Liver (tissue), 9 donors: ENCODE data around the gene NDRG4. TPM values are rescaled to one million over a fixed set of nuclear protein-coding genes. Genes with fewer than 3 reads are reported as not detected.

Experiments used
- DNase-seq: peaks from one replicate; pipeline ENCODE4 v3.0.0-alpha.2; 2017; ENCODE audit warnings: low spot score
- H3K27ac ChIP-seq, 2 donors: one replicate each; pipeline ENCODE4 v1.7.0; 2013; ENCODE audit warnings: inconsistent platforms in 2 of 2, low read length in 2 of 2, control low read depth in 1 of 2, low read depth in 1 of 2, mild to moderate bottlenecking in 1 of 2
- H3K27me3 ChIP-seq, 4 donors: one replicate each; pipeline versions ENCODE4 v1.6.1 to v1.7.0; 2013; ENCODE audit warnings: low read length in 3 of 4, inconsistent platforms in 1 of 4, mild to moderate bottlenecking in 1 of 4, moderate library complexity in 1 of 4; ENCODE audit not compliant: control insufficient read depth in 4 of 4, insufficient read depth in 4 of 4
- H3K36me3 ChIP-seq, 4 donors: one replicate each; pipeline versions ENCODE4 v1.6.1 to v1.7.0; 2013; ENCODE audit warnings: low read length in 3 of 4, mild to moderate bottlenecking in 3 of 4, low read depth in 1 of 4, moderate library complexity in 1 of 4; ENCODE audit not compliant: control insufficient read depth in 4 of 4, insufficient read depth in 3 of 4
- H3K4me1 ChIP-seq, 4 donors: one replicate each; pipeline versions ENCODE4 v1.6.1 to v1.7.0; 2013; ENCODE audit warnings: low read length in 3 of 4, mild to moderate bottlenecking in 3 of 4, moderate library complexity in 1 of 4; ENCODE audit not compliant: control insufficient read depth in 4 of 4, insufficient read depth in 4 of 4
- H3K4me3 ChIP-seq, 3 donors: one replicate each; pipeline versions ENCODE4 v1.6.1 to v1.7.0; 2013; ENCODE audit warnings: low read length in 3 of 3, control low read depth in 1 of 3, low read depth in 1 of 3, mild to moderate bottlenecking in 1 of 3
- H3K9ac ChIP-seq, 2 donors: one replicate each; pipeline ENCODE4 v1.7.0; 2013; ENCODE audit warnings: low read length in 2 of 2, mild to moderate bottlenecking in 2 of 2, moderate library complexity in 2 of 2, control low read depth in 1 of 2, low read depth in 1 of 2
- H3K9me3 ChIP-seq, 4 donors: one replicate each; pipeline versions ENCODE4 v1.6.1 to v1.7.0; 2013; ENCODE audit warnings: low read length in 3 of 4; ENCODE audit not compliant: control insufficient read depth in 4 of 4
- CTCF ChIP-seq: fragments of 150-350 bp; IDR thresholded peaks from 2 replicates; pipeline ENCODE4 v1.5.1; 2017; ENCODE audit warnings: improper control_type of control experiment, low read depth, low read length; ENCODE audit not compliant: missing input control
- EGR1 ChIP-seq, 2 donors: IDR thresholded peaks; 2 replicates each; pipeline ENCODE4 v1.6.1; 2016 to 2018; ENCODE audit warnings: antibody characterized with exemption in 2 of 2, low read depth in 2 of 2
- FOXA1 ChIP-seq: IDR thresholded peaks from 2 replicates; pipeline ENCODE4 v1.6.1; 2016; ENCODE audit warnings: antibody characterized with exemption
- FOXA2 ChIP-seq: IDR thresholded peaks from 2 replicates; pipeline ENCODE4 v1.6.1; 2016; ENCODE audit warnings: antibody characterized with exemption
- GABPA ChIP-seq, 2 donors: IDR thresholded peaks in 1 of 2; conservative IDR thresholded peaks in 1 of 2; 2 replicates each; pipeline ENCODE4 v1.6.1; 2016; ENCODE audit warnings: antibody characterized with exemption in 2 of 2, mild to moderate bottlenecking in 1 of 2, moderate library complexity in 1 of 2
- HNF4A ChIP-seq, 2 donors: conservative IDR thresholded peaks; 2 replicates each; pipeline ENCODE4 v1.6.1; 2016; ENCODE audit warnings: antibody characterized with exemption in 2 of 2, mild to moderate bottlenecking in 2 of 2
- HNF4G ChIP-seq: IDR thresholded peaks from 2 replicates; pipeline ENCODE4 v1.6.1; 2016; ENCODE audit warnings: antibody characterized with exemption
- JUND ChIP-seq, 2 donors: IDR thresholded peaks; 2 replicates each; pipeline ENCODE4 v1.6.1; 2016; ENCODE audit warnings: antibody characterized with exemption in 2 of 2
- NR2F2 ChIP-seq: IDR thresholded peaks from 2 replicates; pipeline ENCODE4 v1.6.1; 2016; ENCODE audit warnings: antibody characterized with exemption
- RAD21 ChIP-seq, 2 donors: IDR thresholded peaks; 2 replicates each; pipeline ENCODE4 v1.6.1; 2016; ENCODE audit warnings: antibody characterized with exemption in 2 of 2, mild to moderate bottlenecking in 2 of 2
- REST ChIP-seq: IDR thresholded peaks from 2 replicates; pipeline ENCODE4 v1.6.1; 2016; ENCODE audit warnings: antibody characterized with exemption, mild to moderate bottlenecking
- RXRA ChIP-seq, 2 donors: IDR thresholded peaks; 2 replicates each; pipeline ENCODE4 v1.6.1; 2017 to 2018; ENCODE audit warnings: antibody characterized with exemption in 2 of 2, mild to moderate bottlenecking in 1 of 2
- SP1 ChIP-seq: IDR thresholded peaks from 2 replicates; pipeline ENCODE4 v1.6.1; 2018; ENCODE audit warnings: antibody characterized with exemption, mild to moderate bottlenecking
- TAF1 ChIP-seq: conservative IDR thresholded peaks from 2 replicates; pipeline ENCODE4 v1.6.1; 2016; ENCODE audit warnings: antibody characterized with exemption, mild to moderate bottlenecking
- ZBTB33 ChIP-seq: IDR thresholded peaks from 2 replicates; pipeline ENCODE4 v1.6.1; 2016; ENCODE audit warnings: antibody characterized with exemption
- WGBS: extraction: QIAGEN DNeasy Blood & Tissue Kit; methylation state at CpG from one replicate; pipeline ENCODE4 v1.1.7; 2013; 5-methylcytosine and 5-hydroxymethylcytosine counted together
- polyA plus RNA-seq, 2 donors: library from polyadenylated mRNA; stranded (reverse) in 1 of 2; unstranded in 1 of 2; fragments of 200-250 nt in 1 of 2; fragments of >200 nt in 1 of 2; fragmentation: Nextera tagmentation in 1 of 2; extraction: Ambion mirVana in 1 of 2; gene quantifications; one replicate each; pipeline versions ENCODE4 v1.2.1 to v1.2.3, GENCODE V29; 2013 to 2015
- total RNA-seq, 2 donors: library from RNA; depleted of rRNA; stranded (reverse); fragments of >200 nt; gene quantifications; one replicate each; pipeline ENCODE4 v1.2.3, GENCODE V29; 2014
- TF ChIP-seq, protein P1 (sequence below): IDR thresholded peaks from 2 replicates; pipeline ENCODE4 v1.6.1; 2016; ENCODE audit warnings: antibody characterized with exemption
- donor health status: healthy.
- donor health status: healthy.
- donor health status: healthy.
- donor health status: healthy.
- donor health status: healthy.

NDRG4 gene
- total and polyA plus RNA-seq, 4 donors, result 0.40 to 1.1 (median 0.86) TPM

DNA sequence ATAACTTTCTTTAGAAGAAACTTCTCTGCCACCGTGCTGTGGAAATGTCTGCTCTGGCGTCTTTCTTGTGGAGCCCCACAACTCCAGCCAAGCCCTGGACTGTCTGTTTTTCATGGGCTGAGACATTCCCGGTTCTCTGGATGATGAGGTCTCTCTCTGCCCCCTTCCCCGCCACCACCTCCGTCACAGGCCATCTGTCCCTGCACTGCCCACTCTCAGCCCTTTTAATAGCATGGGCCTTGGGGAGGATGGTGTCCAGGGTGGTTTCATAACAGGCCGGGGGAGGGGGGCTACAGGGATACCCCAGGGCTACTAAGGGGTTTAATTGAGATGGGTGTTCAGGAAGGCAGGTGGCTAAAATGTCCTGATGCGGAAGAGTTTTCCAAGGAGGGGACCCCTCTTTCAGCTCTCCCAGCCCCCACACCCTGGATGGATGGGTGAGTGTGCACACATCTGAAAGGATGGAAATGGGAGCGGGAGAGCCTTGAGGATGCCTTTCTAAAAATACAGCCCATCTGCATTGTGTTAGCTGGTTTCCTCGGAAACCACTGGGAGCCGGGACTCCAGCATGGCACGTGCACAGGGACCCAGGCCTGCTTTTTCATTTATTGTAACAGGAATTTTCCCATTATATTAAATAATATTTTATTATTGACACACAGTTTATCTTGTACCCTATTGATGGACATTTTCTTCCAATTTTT, 14.6 kb upstream of the NDRG4 start:
- no peak overlapping the region for H3K27ac ChIP-seq
- H3K9ac ChIP-seq, result no peak overlapping the region
- WGBS, result 75% methylated on average over 11 of the region's 11 CpGs
- no peaks in the 10 kb centered on the region for H3K27me3 ChIP-seq
- no peak overlapping the region for H3K4me3 ChIP-seq
- DNase-seq, result no peak
- peaks cover 0 to 7% (median 1%) of the 10 kb centered on the region in 4 donors for H3K4me1 ChIP-seq
- no peaks in the 10 kb centered on the region for H3K9me3 ChIP-seq
- TF ChIP-seq SP1 (no peak), HNF4G (no peak), JUND (IDR thresholded peaks at IDR 0.05) (no peak), HNF4A (conservative IDR thresholded peaks at IDR 0.05) (no peak), REST (no peak), RAD21 (IDR thresholded peaks at IDR 0.05) (no peak), CTCF (no peak), NR2F2 (no peak), ZBTB33 (no peak), RXRA (IDR thresholded peaks at IDR 0.05) (no peak), EGR1 (IDR thresholded peaks at IDR 0.05; ENCODE audit: low read depth in 2 of 2) (no peak), TAF1 (no peak), FOXA2 (no peak), GABPA (IDR thresholded peaks at IDR 0.05 in 1 of 2, conservative IDR thresholded peaks at IDR 0.05 in 1 of 2) (no peak), FOXA1 (no peak)
- TF ChIP-seq, protein P1, sequence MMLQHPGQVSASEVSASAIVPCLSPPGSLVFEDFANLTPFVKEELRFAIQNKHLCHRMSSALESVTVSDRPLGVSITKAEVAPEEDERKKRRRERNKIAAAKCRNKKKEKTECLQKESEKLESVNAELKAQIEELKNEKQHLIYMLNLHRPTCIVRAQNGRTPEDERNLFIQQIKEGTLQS, result no peak
- H3K36me3 ChIP-seq, result no peaks in the 10 kb centered on the region
